DND-41 (cell line): ENCODE data around the gene EPB41L5.

Experiments
- ATAC-seq: fragments of 200-7000 bp; cut with Tn5 transposase; 3 replicates; pipeline ENCODE4 v1.9.1; 2021; ENCODE audit warnings: low read depth; ENCODE audit not compliant: insufficient read depth
- DNase-seq: peaks from one replicate; pipeline ENCODE4 v3.0.0-alpha.2; 2020
- H2AFZ ChIP-seq: 2 replicates; pipeline ENCODE4 v1.6.0; 2012; ENCODE audit warnings: low read depth, low read length
- H3K27ac ChIP-seq: 2 replicates; pipeline ENCODE4 v1.5.1; 2012; ENCODE audit warnings: low read length, inconsistent platforms
- H3K27me3 ChIP-seq: fragments of 200-600 bp; sonication (generic); 2 replicates; pipeline ENCODE4 v1.6.0; 2012; ENCODE audit warnings: low read length, mild to moderate bottlenecking, inconsistent platforms; ENCODE audit not compliant: insufficient read depth, poor library complexity
- H3K36me3 ChIP-seq: 2 replicates; pipeline ENCODE4 v1.5.1; 2012; ENCODE audit warnings: low read length, inconsistent platforms; ENCODE audit not compliant: insufficient read depth
- H3K4me1 ChIP-seq: 2 replicates; pipeline ENCODE4 v1.5.1; 2012; ENCODE audit warnings: mild to moderate bottlenecking, low read length; ENCODE audit not compliant: insufficient read depth
- H3K4me2 ChIP-seq: 2 replicates; pipeline ENCODE4 v1.6.0; 2012; ENCODE audit warnings: mild to moderate bottlenecking, moderate library complexity, low read length, inconsistent platforms; ENCODE audit not compliant: insufficient read depth
- H3K4me3 ChIP-seq, 2 experiments: fragments of 200-600 bp in 1 of 2; shearing (Covaris generic) in 1 of 2; 2 replicates each; pipeline ENCODE4 v1.5.1; 2012 to 2016; ENCODE audit warnings: inconsistent platforms in 2 of 2, low read length in 2 of 2, mild to moderate bottlenecking in 2 of 2, low read depth in 1 of 2, moderate library complexity in 1 of 2
- H3K79me2 ChIP-seq: 2 replicates; pipeline ENCODE4 v1.6.0; 2012; ENCODE audit warnings: low read length, inconsistent platforms; ENCODE audit not compliant: insufficient read depth
- H3K9ac ChIP-seq: 2 replicates; pipeline ENCODE4 v1.6.0; 2012; ENCODE audit warnings: low read depth, mild to moderate bottlenecking, inconsistent platforms, low read length, moderate library complexity
- H3K9me3 ChIP-seq: 2 replicates; pipeline ENCODE4 v1.5.1; 2012; ENCODE audit warnings: low read length, moderate library complexity, mild to moderate bottlenecking, inconsistent platforms; ENCODE audit not compliant: insufficient read depth, severe bottlenecking
- H4K20me1 ChIP-seq: 2 replicates; pipeline ENCODE4 v1.6.0; 2012; ENCODE audit warnings: low read length; ENCODE audit not compliant: insufficient read depth
- EZH2 ChIP-seq: IDR thresholded peaks from 3 replicates; pipeline ENCODE4 v1.6.1; 2012; ENCODE audit warnings: borderline replicate concordance, low read depth, mild to moderate bottlenecking, moderate library complexity, low read length, inconsistent platforms; ENCODE audit not compliant: severe bottlenecking
- TF ChIP-seq, protein P1 (sequence below): IDR thresholded peaks from 2 replicates; pipeline ENCODE4 v1.5.1; 2012; ENCODE audit warnings: borderline replicate concordance, low read length, moderate library complexity, mild to moderate bottlenecking; ENCODE audit not compliant: poor library complexity, severe bottlenecking; ENCODE audit errors: extremely low read depth

Gene EPB41L5

DNA sequence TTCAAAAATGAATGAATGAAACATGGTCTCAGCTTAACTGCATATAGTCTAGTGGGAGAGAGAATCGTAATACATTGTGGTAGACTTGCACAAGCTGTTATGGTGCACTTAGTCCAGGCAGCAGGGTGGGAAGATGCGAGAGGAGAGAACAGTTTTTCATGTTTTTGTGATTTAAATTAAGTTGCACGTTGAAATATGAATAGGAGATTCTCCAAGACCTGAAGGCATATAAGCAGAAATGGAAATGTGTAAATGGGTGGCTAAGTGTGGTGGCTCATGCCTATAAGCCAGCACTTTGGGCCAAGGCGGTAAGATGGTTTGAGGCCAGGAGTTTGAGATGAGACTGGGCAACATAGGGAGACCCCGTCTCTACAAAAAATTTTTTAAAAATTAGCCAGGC lies 149.8 kb downstream of the EPB41L5 start:
- Histone ChIP-seq H3K9me3 (no peaks in the 10 kb centered on the region), H2AFZ (no peak overlapping the region), H3K4me3 (no peak overlapping the region), H3K36me3 (peaks cover 5% of the 10 kb centered on the region; the same call in 1 of the 2 replicates), H4K20me1 (no peaks in the 10 kb centered on the region), H3K4me2 (no peak overlapping the region), H3K27me3 (no peaks in the 10 kb centered on the region), H3K4me1 (no peaks in the 10 kb centered on the region), H3K79me2 (no peaks in the 10 kb centered on the region), H3K9ac (no peak overlapping the region), H3K27ac (no peak overlapping the region)
- DNase-seq (no peak), ATAC-seq (no peak)
- TF ChIP-seq, protein P1, sequence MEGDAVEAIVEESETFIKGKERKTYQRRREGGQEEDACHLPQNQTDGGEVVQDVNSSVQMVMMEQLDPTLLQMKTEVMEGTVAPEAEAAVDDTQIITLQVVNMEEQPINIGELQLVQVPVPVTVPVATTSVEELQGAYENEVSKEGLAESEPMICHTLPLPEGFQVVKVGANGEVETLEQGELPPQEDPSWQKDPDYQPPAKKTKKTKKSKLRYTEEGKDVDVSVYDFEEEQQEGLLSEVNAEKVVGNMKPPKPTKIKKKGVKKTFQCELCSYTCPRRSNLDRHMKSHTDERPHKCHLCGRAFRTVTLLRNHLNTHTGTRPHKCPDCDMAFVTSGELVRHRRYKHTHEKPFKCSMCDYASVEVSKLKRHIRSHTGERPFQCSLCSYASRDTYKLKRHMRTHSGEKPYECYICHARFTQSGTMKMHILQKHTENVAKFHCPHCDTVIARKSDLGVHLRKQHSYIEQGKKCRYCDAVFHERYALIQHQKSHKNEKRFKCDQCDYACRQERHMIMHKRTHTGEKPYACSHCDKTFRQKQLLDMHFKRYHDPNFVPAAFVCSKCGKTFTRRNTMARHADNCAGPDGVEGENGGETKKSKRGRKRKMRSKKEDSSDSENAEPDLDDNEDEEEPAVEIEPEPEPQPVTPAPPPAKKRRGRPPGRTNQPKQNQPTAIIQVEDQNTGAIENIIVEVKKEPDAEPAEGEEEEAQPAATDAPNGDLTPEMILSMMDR, result no peak
- TF ChIP-seq EZH2, result no peak

DNA sequence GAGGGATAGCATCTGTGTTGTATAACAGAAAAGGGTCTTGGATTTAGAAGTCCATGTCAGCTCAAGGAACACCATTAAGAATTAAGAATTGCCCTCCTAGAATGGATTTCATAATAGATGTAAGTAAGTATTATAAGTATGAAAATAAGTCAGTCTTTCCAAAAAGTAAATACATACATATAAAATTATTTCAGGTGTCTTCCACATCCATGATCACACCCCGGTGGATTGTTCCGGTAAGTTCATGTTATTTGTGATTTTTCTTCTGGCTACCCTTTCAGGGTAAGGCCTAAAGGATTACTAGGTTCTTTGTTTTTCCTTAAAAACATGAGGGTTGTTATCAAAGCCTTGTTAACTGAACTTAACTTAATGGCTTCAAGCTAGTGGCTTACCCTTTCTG lies 154.4 kb downstream of the EPB41L5 start:
- H3K27me3 ChIP-seq, result no peaks in the 10 kb centered on the region
- H3K9ac ChIP-seq, result no peak overlapping the region
- ATAC-seq, result no peak
- H3K27ac ChIP-seq, result no peak overlapping the region
- H2AFZ ChIP-seq, result no peak overlapping the region
- H3K4me1 ChIP-seq, result no peaks in the 10 kb centered on the region
- H3K36me3 ChIP-seq, result peaks cover 9% of the 10 kb centered on the region; the same call in 1 of the 2 replicates
- H3K4me2 ChIP-seq, result no peak overlapping the region
- H3K4me3 ChIP-seq, result no peak overlapping the region
- H3K9me3 ChIP-seq, result no peaks in the 10 kb centered on the region
- TF ChIP-seq EZH2, result no peak
- TF ChIP-seq, protein P1, result no peak
- no peak for DNase-seq
- H4K20me1 ChIP-seq, result no peaks in the 10 kb centered on the region
- H3K79me2 ChIP-seq, result no peaks in the 10 kb centered on the region

DNA sequence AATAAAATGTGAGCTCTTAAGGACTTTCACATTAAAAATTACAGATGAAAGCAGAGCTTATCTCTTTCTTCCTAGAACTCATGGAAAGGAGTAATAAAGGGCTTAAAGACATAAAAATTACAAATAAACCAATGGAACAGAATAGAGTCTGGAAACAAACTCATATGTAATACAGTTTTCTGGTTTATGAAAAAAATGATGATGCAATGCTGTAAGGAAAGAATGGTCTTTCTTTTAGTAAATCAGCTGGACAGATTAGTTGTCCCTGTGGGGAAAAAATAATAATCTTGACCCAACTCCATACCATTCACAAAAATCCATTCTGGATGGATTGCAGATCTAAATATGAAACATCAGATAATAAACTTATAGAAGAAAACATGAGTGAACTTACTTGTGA lies 156.1 kb downstream of the EPB41L5 start:
- Histone ChIP-seq H4K20me1 (no peaks in the 10 kb centered on the region), H3K27me3 (no peaks in the 10 kb centered on the region), H2AFZ (no peak overlapping the region), H3K36me3 (peaks cover 9% of the 10 kb centered on the region; the same call in 1 of the 2 replicates), H3K4me1 (no peaks in the 10 kb centered on the region), H3K9ac (no peak overlapping the region), H3K4me3 (no peak overlapping the region), H3K4me2 (no peak overlapping the region), H3K79me2 (no peaks in the 10 kb centered on the region), H3K9me3 (no peaks in the 10 kb centered on the region), H3K27ac (no peak overlapping the region)
- TF ChIP-seq, protein P1, result no peak
- no peak for TF ChIP-seq EZH2
- ATAC-seq (no peak), DNase-seq (no peak)
